22Rv1 (cell line): ENCODE results near the gene THAP3.
"Not testable (repeated sequence)": the region's sequence is repeated elsewhere in the genome, so short reads cannot be mapped to it uniquely, and the experiment has no call there.

ENCODE experiments used
- CTCF ChIP-seq: fragments of 450-650 bp; IDR thresholded peaks from 2 replicates; pipeline ENCODE4 v1.5.1; 2017; ENCODE audit warnings: mild to moderate bottlenecking
- ZFX ChIP-seq: fragments of 450-650 bp; IDR thresholded peaks from 2 replicates; pipeline ENCODE4 v1.6.1; 2017; ENCODE audit warnings: antibody characterized with exemption, borderline replicate concordance

- TF ChIP-seq CTCF, ZFX: not testable (repeated sequence)
Measured at GRCh38 chr1:6640867-6641266, 16.2 kb downstream of the THAP3 start.
